ENCODE data around the gene NOL8.

The NOL8 gene

DNA sequence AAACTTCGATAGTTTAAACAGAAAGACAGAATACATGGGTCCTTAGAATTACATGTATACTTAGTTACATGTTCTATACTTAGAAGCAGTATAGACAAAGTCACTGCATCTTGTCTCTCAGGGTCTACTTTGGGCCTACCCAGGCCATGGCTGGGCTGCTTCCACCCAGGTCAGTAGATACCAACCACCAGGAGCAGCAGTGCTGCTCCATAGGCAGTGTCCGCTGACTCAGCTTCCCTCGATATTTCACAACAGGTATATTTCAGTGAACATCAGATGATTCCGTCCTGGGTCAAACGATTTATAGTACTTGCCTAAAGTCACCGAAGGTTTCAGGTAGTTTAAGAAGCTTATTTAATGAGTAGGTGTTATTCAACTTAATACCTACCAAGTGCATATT, 49.6 kb downstream of the NOL8 start:
- no peak for TF ChIP-seq TAF1 (IDR thresholded peaks at IDR 0.05; ENCODE audit: borderline replicate concordance, insufficient read depth, low read length)
- no peak for TF ChIP-seq POLR2AphosphoS5 (IDR thresholded peaks at IDR 0.05; ENCODE audit: low read depth, low read length)
- TF ChIP-seq, protein P1, sequence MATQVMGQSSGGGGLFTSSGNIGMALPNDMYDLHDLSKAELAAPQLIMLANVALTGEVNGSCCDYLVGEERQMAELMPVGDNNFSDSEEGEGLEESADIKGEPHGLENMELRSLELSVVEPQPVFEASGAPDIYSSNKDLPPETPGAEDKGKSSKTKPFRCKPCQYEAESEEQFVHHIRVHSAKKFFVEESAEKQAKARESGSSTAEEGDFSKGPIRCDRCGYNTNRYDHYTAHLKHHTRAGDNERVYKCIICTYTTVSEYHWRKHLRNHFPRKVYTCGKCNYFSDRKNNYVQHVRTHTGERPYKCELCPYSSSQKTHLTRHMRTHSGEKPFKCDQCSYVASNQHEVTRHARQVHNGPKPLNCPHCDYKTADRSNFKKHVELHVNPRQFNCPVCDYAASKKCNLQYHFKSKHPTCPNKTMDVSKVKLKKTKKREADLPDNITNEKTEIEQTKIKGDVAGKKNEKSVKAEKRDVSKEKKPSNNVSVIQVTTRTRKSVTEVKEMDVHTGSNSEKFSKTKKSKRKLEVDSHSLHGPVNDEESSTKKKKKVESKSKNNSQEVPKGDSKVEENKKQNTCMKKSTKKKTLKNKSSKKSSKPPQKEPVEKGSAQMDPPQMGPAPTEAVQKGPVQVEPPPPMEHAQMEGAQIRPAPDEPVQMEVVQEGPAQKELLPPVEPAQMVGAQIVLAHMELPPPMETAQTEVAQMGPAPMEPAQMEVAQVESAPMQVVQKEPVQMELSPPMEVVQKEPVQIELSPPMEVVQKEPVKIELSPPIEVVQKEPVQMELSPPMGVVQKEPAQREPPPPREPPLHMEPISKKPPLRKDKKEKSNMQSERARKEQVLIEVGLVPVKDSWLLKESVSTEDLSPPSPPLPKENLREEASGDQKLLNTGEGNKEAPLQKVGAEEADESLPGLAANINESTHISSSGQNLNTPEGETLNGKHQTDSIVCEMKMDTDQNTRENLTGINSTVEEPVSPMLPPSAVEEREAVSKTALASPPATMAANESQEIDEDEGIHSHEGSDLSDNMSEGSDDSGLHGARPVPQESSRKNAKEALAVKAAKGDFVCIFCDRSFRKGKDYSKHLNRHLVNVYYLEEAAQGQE (IDR thresholded peaks at IDR 0.05; ENCODE audit: insufficient read depth in 1 of 2, low read depth in 2 of 2, low read length in 2 of 2): no peak
- TF ChIP-seq FOXP2 (optimal IDR thresholded peaks at IDR 0.05; ENCODE audit: borderline replicate concordance, extremely low read depth, extremely low read length, insufficient read depth): no peak
- TF ChIP-seq SIN3A (IDR thresholded peaks at IDR 0.05; ENCODE audit: borderline replicate concordance, insufficient read depth, low read length): no peak

DNA sequence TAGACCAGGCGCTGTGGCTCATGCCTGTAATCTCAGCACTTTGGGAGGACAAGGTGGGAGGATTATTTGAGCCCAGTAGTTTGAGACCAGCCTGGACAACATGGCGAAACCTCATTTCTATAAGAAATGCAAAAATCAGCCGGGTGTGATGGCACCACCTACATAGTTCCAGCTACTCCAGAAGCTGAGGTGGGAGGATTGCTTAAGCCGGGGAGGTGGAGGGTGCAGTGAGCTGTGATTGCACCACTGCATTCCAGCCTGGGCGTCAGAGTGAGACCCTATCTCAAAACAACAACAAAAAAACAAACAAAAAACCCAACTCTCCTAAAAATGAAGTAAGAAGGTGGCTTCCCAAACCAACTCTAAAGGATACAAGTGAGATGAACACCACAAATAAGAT, 54.6 kb downstream of the NOL8 start:
- no peak for TF ChIP-seq POLR2AphosphoS5 (IDR thresholded peaks at IDR 0.05; ENCODE audit: low read depth, low read length)

- TF ChIP-seq, protein P1 (IDR thresholded peaks at IDR 0.05; ENCODE audit: insufficient read depth in 1 of 2, low read depth in 2 of 2, low read length in 2 of 2): no peak
- TF ChIP-seq TAF1 (IDR thresholded peaks at IDR 0.05; ENCODE audit: borderline replicate concordance, insufficient read depth, low read length) (no peak), POLR2AphosphoS5 (IDR thresholded peaks at IDR 0.05; ENCODE audit: low read depth, low read length) (no peak), FOXP2 (optimal IDR thresholded peaks at IDR 0.05; ENCODE audit: borderline replicate concordance, extremely low read depth, extremely low read length, insufficient read depth) (no peak), SIN3A (IDR thresholded peaks at IDR 0.05; ENCODE audit: borderline replicate concordance, insufficient read depth, low read length) (no peak)
These were observed 58.7 kb downstream of the NOL8 start for GRCh38 chr9:92266486-92266885.

DNA sequence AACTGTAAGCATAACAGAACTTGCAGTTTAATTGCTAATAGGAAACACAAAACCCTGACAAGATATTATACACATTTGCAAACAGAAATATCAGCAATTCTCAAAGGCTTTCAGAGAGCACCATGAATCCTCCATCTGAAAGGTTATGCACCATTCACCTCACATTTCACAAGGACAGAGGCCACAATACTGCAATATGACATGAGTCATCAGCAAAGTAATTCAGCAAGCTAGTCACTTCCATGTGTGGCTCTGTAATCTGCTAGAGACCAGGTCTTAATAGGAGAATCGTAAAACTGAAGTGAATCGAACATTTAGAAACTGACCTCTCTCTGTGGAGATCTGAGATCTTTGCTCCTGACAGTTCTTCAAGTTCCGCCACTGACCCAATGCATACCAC, 60.0 kb downstream of the NOL8 start:
- TF ChIP-seq SIN3A (IDR thresholded peaks at IDR 0.05; ENCODE audit: borderline replicate concordance, insufficient read depth, low read length): no peak
- TF ChIP-seq, protein P1 (IDR thresholded peaks at IDR 0.05; ENCODE audit: insufficient read depth in 1 of 2, low read depth in 2 of 2, low read length in 2 of 2): no peak

GRCh38 chr9:92263131-92263530, 62.0 kb downstream of the NOL8 start:
- TF ChIP-seq POLR2AphosphoS5 (IDR thresholded peaks at IDR 0.05; ENCODE audit: low read depth, low read length): no peak
- no peak for TF ChIP-seq TAF1 (IDR thresholded peaks at IDR 0.05; ENCODE audit: borderline replicate concordance, insufficient read depth, low read length)
- TF ChIP-seq SIN3A (IDR thresholded peaks at IDR 0.05; ENCODE audit: borderline replicate concordance, insufficient read depth, low read length): no peak
- TF ChIP-seq, protein P1 (IDR thresholded peaks at IDR 0.05; ENCODE audit: insufficient read depth in 1 of 2, low read depth in 2 of 2, low read length in 2 of 2): no peak
